ENCODE results near the gene FAM107A.

DNA sequence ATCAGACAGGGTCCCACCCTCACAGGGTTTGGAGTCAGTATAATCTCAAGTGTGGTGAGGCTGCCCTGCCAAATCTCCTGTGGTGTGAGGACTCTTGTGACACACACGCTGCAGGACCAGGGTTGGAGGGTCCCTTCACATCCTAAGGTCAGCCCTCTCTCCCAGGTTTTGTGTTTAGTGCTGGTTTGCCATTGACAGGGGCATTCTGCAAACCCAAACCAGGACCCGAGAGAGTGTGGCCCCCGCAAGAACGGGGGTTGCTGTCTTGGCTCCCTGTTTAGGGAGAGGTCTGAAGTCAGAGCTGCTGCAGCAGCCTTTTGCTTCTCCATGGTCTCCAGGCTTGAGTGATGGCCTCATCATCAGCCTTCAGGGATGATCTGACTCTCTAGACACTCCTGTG, 14.7 kb downstream of the FAM107A start:
- TF ChIP-seq, protein P1, sequence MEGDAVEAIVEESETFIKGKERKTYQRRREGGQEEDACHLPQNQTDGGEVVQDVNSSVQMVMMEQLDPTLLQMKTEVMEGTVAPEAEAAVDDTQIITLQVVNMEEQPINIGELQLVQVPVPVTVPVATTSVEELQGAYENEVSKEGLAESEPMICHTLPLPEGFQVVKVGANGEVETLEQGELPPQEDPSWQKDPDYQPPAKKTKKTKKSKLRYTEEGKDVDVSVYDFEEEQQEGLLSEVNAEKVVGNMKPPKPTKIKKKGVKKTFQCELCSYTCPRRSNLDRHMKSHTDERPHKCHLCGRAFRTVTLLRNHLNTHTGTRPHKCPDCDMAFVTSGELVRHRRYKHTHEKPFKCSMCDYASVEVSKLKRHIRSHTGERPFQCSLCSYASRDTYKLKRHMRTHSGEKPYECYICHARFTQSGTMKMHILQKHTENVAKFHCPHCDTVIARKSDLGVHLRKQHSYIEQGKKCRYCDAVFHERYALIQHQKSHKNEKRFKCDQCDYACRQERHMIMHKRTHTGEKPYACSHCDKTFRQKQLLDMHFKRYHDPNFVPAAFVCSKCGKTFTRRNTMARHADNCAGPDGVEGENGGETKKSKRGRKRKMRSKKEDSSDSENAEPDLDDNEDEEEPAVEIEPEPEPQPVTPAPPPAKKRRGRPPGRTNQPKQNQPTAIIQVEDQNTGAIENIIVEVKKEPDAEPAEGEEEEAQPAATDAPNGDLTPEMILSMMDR (optimal IDR thresholded peaks at IDR 0.05 in 1 of 3, IDR thresholded peaks at IDR 0.05 in 1 of 3, conservative IDR thresholded peaks at IDR 0.05 in 1 of 3; ENCODE audit: extremely low read depth in 1 of 3, insufficient read depth in 2 of 3, low read length in 3 of 3) = no peak
- no peak for TF ChIP-seq EZH2 (IDR thresholded peaks at IDR 0.05; ENCODE audit: low read length)
